Right hindlimb (tissue), 1 donor: ENCODE data around the gene AHRR.
"Not testable (repeated sequence)": the region's sequence is repeated elsewhere in the genome, so short reads cannot be mapped to it uniquely, and the experiment has no call there.

Source experiments
- DNase-seq: peaks from one replicate; pipeline ENCODE4 v3.0.0-alpha.2; 2018

AHRR gene

GRCh38 chr5:478369-478981 is 157.0 kb downstream of the AHRR start:
- DNase-seq = no peak

GRCh38 chr5:478982-479535 is 157.5 kb downstream of the AHRR start:
- no peak for DNase-seq

GRCh38 chr5:479566-480319 is 158.2 kb downstream of the AHRR start:
- DNase-seq = no peak

GRCh38 chr5:481347-481746 is 159.8 kb downstream of the AHRR start:
- DNase-seq = no peak

- no peak for DNase-seq
Observed at GRCh38 chr5:482021-482420, 160.5 kb downstream of the AHRR start.

GRCh38 chr5:482506-482905 is 161.0 kb downstream of the AHRR start:
- DNase-seq = no peak

GRCh38 chr5:483011-483410 is 161.5 kb downstream of the AHRR start:
- DNase-seq = no peak

- no peak for DNase-seq
Observed at GRCh38 chr5:483434-484140, 162.1 kb downstream of the AHRR start.

- no peak for DNase-seq
Observed at GRCh38 chr5:484556-484955, 163.0 kb downstream of the AHRR start.

- DNase-seq = no peak
Observed at GRCh38 chr5:485113-485945, 163.8 kb downstream of the AHRR start.

GRCh38 chr5:485946-486491 is 164.5 kb downstream of the AHRR start:
- no peak for DNase-seq

GRCh38 chr5:486597-486996 is 165.1 kb downstream of the AHRR start:
- DNase-seq = not testable (repeated sequence)
